Effector memory CD4-positive, alpha-beta T cell (primary cell): ENCODE data around the gene LRRC7.

ENCODE experiments used
- DNase-seq, 3 donors: peaks; one replicate each; pipeline ENCODE4 v3.0.0-alpha.2; 2020
- H3K27ac ChIP-seq: 2 replicates; pipeline ENCODE4 v1.7.0; 2013; ENCODE audit warnings: mild to moderate bottlenecking, low read length, moderate library complexity; ENCODE audit not compliant: insufficient read depth, poor library complexity, severe bottlenecking
- H3K27me3 ChIP-seq: replicated peaks from 2 replicates; pipeline ENCODE4 v1.7.0; 2013; ENCODE audit warnings: mild to moderate bottlenecking, low read length; ENCODE audit not compliant: insufficient read depth, control insufficient read depth, poor library complexity, severe bottlenecking
- H3K36me3 ChIP-seq: 2 replicates; pipeline ENCODE4 v1.7.0; 2013; ENCODE audit warnings: mild to moderate bottlenecking, low read length, moderate library complexity; ENCODE audit not compliant: control insufficient read depth, insufficient read depth
- H3K4me1 ChIP-seq: 2 replicates; pipeline ENCODE4 v1.7.0; 2013; ENCODE audit warnings: low read length, mild to moderate bottlenecking; ENCODE audit not compliant: control insufficient read depth, insufficient read depth, poor library complexity, severe bottlenecking
- H3K4me3 ChIP-seq: 2 replicates; pipeline ENCODE4 v1.7.0; 2013; ENCODE audit warnings: low read length, low read depth, mild to moderate bottlenecking; ENCODE audit not compliant: insufficient read depth, poor library complexity, severe bottlenecking
- H3K9me3 ChIP-seq: 2 replicates; pipeline ENCODE4 v1.7.0; 2013; ENCODE audit warnings: mild to moderate bottlenecking, low read length, moderate library complexity; ENCODE audit not compliant: control insufficient read depth

LRRC7 gene

DNA sequence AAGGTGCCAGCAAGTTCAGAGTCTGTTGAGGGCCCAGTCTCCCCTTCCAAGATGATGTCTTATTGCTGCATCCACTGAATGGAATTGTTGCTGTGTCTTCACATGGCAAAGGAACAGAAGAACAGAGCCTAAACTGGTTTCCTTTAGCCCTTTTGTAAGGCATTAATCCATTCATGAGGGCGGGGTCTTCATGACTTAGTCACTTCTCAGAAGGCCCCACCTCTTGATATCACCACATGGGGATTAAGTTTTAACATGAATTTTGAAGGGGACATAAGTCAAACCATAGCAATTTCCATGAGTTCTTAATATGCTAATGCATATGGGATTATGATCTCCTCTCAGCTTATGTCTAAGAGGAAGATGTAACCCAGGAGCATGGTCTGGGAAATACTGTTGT lies 182.9 kb downstream of the LRRC7 start:
- Histone ChIP-seq H3K4me3 (no peak overlapping the region), H3K4me1 (no peaks in the 10 kb centered on the region), H3K27me3 (no peaks in the 10 kb centered on the region)

DNA sequence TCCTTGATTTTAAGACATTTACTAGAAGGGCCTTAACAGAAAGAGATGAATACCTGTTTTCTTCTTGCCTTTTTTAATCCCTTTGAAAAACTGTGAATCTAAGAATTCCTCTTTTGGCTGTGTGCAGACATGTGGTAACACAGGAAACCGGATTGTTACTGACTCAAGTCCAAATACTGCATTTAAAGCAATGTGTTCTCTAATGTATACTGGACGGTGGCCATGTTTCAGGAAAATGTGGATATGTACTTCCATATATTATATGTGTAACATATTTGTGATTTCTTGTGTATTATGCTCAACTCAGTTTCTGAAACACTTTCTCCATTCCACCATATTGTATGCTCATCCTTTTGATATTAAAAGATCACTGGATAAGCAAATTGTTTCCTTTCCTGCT lies 185.1 kb downstream of the LRRC7 start:
- H3K27me3 ChIP-seq, result no peaks in the 10 kb centered on the region
- no peak overlapping the region for H3K4me3 ChIP-seq
- no peaks in the 10 kb centered on the region for H3K4me1 ChIP-seq
- no peaks in the 10 kb centered on the region for H3K9me3 ChIP-seq
- H3K27ac ChIP-seq, result no peak overlapping the region
- H3K36me3 ChIP-seq, result no peaks in the 10 kb centered on the region
- no peak for DNase-seq

More for the DNA sequence above, 182.9 kb downstream of the LRRC7 start:
- Histone ChIP-seq H3K27ac (no peak overlapping the region), H3K36me3 (no peaks in the 10 kb centered on the region), H3K9me3 (no peaks in the 10 kb centered on the region)
- no peak for DNase-seq

DNA sequence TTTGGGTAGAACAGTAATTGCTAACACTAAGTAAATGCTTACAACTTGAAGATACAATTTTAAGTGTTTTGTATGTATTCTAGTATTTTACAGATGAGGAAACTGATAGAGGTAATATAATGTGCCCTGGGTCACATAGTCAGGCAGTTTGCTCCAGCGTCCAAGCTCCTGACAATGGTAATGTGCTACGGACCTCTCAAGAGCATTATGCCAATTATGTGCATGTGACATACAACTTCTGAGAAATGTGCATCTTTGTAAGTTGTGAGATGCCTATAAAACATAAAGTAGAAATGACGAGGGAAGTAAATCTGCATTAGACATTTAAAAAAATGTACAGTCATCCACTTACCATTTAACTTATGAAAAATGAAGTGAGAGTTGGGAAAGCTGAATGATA lies 186.8 kb downstream of the LRRC7 start:
- H3K27me3 ChIP-seq, result no peaks in the 10 kb centered on the region
- DNase-seq, result no peak

DNA sequence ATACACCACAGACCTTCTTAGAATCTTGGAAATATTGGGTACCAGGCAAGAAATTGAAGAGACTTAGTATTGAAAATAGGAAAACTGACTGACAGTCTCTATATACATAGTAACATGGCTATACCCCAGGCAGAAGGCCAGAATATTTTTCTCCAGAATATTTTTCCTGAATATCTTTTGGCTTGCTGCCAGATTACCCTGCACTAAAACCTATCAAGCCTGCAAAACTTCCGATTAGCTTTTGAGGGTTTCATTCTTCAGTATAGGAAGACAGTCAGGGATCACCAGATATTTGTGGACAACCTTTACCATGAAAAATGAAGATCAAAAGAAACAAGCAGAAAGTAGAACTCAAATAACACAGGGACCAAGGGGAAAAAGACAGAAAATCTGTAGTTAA lies 187.9 kb downstream of the LRRC7 start:
- no peaks in the 10 kb centered on the region for H3K36me3 ChIP-seq
- no peaks in the 10 kb centered on the region for H3K27me3 ChIP-seq
- no peak overlapping the region for H3K27ac ChIP-seq
- no peak for DNase-seq
- H3K9me3 ChIP-seq, result no peaks in the 10 kb centered on the region
- no peak overlapping the region for H3K4me3 ChIP-seq
- H3K4me1 ChIP-seq, result no peaks in the 10 kb centered on the region

More for the DNA sequence above, 186.8 kb downstream of the LRRC7 start:
- no peaks in the 10 kb centered on the region for H3K9me3 ChIP-seq
- no peaks in the 10 kb centered on the region for H3K36me3 ChIP-seq
- H3K27ac ChIP-seq, result no peak overlapping the region
- H3K4me3 ChIP-seq, result no peak overlapping the region
- H3K4me1 ChIP-seq, result no peaks in the 10 kb centered on the region

DNA sequence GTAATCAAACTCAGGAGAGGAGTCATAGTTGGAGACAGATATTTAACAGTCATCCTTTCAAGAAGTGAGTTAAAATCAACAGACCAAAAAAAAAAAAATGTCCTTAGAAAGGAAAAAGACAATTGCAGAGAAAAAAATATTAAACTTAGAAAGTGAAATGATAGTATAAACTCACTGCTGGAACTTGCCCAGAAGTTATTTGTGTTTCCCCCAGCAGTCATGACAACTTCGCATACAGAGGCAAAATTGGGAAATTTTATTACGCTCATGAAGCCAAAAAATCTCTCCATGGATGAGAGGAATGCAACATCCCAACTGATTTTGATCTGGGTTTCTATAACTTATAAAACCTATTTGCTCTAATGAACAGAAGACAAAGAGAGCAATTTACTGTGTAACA lies 198.2 kb downstream of the LRRC7 start:
- no peaks in the 10 kb centered on the region for H3K9me3 ChIP-seq
- H3K4me1 ChIP-seq, result no peaks in the 10 kb centered on the region
- no peaks in the 10 kb centered on the region for H3K36me3 ChIP-seq
- H3K27ac ChIP-seq, result no peak overlapping the region
- H3K4me3 ChIP-seq, result no peak overlapping the region
- H3K27me3 ChIP-seq, result no peaks in the 10 kb centered on the region
- no peak for DNase-seq

DNA sequence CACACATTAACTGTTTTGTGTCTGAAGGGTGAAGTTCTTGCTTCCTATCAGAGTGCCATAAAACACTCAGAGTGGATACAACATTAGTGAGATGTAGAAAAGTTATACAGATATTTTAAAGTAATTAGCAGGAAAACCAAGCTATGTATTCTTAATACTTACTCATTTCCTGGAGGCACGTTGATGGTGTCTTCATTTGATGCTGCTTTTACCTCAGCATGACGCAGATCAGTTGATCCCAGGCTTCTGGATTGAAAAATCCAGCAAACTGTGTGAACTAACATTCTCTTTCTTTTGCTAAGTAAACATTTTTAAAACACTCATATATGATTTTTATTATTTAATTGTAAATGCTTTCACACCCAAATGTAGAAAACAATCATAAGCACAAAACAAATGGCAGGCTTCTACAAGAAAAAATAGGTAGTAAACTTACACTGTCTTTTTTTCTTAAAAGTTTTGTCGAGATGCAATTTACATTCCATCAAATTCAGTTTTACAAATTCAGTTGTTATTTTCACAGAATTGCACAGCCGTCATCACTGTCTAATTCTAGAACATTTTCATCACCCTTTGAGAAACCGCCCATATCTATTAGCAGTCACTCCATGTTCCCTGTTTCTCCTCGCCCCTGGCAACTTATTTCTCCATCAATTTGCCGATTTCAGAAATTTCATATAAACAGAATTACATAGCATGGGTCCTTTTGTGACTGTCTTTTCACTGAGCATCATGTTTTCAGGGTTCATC lies 198.9 kb downstream of the LRRC7 start:
- Histone ChIP-seq H3K4me3 (no peak overlapping the region), H3K9me3 (no peaks in the 10 kb centered on the region), H3K27ac (no peak overlapping the region), H3K4me1 (no peaks in the 10 kb centered on the region), H3K27me3 (no peaks in the 10 kb centered on the region), H3K36me3 (no peaks in the 10 kb centered on the region)
- DNase-seq, result no peak

DNA sequence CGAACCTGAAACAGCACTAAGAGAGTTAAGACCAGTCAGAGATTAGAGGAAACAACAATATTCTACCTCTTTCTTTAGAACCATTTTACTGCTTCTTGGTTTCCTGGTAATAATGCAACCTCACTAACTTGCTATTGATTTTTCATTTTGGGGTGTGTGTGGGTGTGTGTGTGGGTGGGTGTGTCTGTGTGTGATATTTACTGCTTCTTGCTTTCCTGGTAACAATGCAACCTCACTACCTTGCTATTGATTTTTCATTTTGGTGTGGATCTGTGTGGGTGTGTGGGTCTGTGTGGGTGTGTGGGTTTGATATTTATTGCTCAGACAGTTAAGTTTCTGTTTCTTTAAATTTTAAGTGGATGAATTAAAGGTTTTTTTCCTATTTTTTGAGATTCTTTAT lies 208.8 kb downstream of the LRRC7 start:
- Histone ChIP-seq H3K27ac (no peak overlapping the region), H3K4me1 (no peaks in the 10 kb centered on the region), H3K4me3 (no peak overlapping the region), H3K27me3 (no peaks in the 10 kb centered on the region), H3K9me3 (no peaks in the 10 kb centered on the region), H3K36me3 (no peaks in the 10 kb centered on the region)
- no peak for DNase-seq

DNA sequence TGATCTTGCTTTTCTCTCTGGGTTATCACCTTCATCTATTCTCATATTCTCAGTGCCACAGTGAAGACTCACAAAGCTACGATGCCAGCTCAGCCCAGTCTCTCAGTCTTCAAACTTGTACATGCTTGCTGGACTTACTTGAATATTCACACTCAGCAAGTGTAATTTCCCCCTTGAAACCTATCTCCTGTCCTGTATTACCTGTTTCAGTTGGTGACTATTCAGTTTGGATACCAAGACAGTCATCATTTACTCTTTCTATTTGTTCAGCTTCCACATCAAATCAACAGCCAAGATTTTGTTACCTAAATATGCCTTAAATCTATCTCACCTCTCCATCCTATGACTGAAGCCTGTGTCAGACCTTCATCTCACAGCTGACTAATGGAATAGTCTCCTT lies 209.7 kb downstream of the LRRC7 start:
- no peak overlapping the region for H3K27ac ChIP-seq
- H3K4me3 ChIP-seq, result no peak overlapping the region
- no peaks in the 10 kb centered on the region for H3K36me3 ChIP-seq
- no peaks in the 10 kb centered on the region for H3K9me3 ChIP-seq
- H3K27me3 ChIP-seq, result no peaks in the 10 kb centered on the region
- no peaks in the 10 kb centered on the region for H3K4me1 ChIP-seq
- no peak for DNase-seq

DNA sequence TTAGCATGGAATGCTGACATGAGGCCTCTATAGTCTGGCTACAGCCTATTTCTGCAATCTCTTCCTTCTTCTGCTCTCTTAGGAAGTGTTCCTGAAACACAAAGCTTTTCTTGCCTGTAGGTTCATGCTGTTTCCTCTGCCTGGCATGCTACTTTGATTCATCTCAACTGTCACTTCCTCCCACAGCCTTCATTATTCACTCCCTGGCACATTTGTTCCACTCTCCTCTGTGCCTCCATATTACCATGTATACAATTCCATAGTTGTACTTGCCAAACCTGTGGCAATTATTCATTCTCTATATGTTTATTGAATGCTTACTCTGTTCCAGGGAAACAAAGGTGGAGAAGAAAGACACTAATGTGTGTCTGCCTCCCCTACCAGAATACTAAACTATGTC lies 210.2 kb downstream of the LRRC7 start:
- Histone ChIP-seq H3K36me3 (no peaks in the 10 kb centered on the region), H3K9me3 (no peaks in the 10 kb centered on the region), H3K27ac (no peak overlapping the region), H3K27me3 (no peaks in the 10 kb centered on the region), H3K4me3 (no peak overlapping the region), H3K4me1 (no peaks in the 10 kb centered on the region)
- DNase-seq, result no peak

DNA sequence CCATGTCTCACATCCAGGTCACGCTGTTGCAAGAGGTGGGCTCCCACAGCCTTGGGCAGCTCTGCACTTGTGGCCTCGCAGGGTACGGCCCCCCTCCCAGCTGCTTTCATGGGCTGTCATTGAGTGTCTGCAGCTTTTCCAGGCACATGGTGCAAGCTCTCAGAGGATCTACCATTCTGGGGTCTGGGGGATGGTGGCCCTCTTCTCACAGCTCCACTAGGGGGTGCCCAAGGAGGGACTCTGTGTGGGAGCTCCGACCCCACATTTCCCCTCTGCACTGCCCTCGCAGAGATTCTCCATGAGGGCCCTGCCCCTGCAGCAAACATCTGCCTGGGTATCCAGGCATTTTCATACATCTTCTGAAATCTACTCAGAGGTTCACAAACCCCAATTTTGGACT lies 219.4 kb downstream of the LRRC7 start:
- Histone ChIP-seq H3K4me3 (no peak overlapping the region), H3K36me3 (no peaks in the 10 kb centered on the region), H3K27me3 (no peaks in the 10 kb centered on the region), H3K9me3 (no peaks in the 10 kb centered on the region), H3K4me1 (no peaks in the 10 kb centered on the region), H3K27ac (no peak overlapping the region)
- DNase-seq, result no peak
